Measurements from ENCODE around the gene ARHGAP6.
A peak's percentile ranks its signal among the peaks of the same experiment; 100 is the strongest.

Gene ARHGAP6

DNA sequence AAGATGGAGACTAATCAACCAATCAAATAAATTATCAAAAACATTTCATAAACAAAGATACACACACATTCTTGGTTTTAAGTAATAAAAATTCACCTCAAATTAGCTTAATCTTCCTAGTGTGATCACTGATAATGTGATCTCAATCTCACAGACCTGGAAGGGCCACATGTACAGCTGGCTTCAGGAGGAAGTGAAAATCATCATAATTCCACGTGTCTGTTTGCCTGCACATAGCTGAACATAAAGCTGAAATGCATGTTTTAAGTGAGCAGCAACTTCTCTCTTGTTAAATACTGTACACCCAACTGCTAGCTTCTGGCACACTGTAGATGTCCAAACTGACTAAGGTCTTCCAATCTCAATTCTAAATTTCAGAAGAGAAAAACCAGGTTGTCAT is 53.8 kb downstream of the ARHGAP6 start:
- TF ChIP-seq, protein P1, sequence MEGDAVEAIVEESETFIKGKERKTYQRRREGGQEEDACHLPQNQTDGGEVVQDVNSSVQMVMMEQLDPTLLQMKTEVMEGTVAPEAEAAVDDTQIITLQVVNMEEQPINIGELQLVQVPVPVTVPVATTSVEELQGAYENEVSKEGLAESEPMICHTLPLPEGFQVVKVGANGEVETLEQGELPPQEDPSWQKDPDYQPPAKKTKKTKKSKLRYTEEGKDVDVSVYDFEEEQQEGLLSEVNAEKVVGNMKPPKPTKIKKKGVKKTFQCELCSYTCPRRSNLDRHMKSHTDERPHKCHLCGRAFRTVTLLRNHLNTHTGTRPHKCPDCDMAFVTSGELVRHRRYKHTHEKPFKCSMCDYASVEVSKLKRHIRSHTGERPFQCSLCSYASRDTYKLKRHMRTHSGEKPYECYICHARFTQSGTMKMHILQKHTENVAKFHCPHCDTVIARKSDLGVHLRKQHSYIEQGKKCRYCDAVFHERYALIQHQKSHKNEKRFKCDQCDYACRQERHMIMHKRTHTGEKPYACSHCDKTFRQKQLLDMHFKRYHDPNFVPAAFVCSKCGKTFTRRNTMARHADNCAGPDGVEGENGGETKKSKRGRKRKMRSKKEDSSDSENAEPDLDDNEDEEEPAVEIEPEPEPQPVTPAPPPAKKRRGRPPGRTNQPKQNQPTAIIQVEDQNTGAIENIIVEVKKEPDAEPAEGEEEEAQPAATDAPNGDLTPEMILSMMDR (IDR thresholded peaks at IDR 0.05; ENCODE audit: borderline replicate concordance, insufficient read depth, low read depth, low read length) = no peak
- H3K4me3 ChIP-seq (ENCODE audit: low read depth, low read length) = no peak overlapping the region

DNA sequence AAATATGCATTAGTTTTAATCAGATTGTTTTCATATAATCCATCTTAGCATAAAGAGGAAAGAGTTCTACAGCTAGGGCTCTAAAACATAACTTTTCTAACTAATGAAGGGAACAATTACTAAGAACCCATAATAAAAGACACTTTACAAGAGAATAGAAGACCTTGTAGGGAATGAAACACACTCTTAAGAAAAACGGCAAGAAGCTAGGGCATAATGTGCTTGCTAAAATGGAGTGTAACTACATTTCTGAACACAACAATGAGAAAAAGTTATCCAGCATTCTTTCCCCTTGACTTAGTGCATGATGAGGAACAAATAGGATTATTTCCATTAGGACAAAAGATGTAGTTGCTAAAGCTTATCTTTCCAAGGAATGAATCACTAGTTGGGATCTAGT is 54.6 kb downstream of the ARHGAP6 start:
- TF ChIP-seq, protein P1 (IDR thresholded peaks at IDR 0.05; ENCODE audit: borderline replicate concordance, insufficient read depth, low read depth, low read length) = no peak
- no peak overlapping the region for H3K4me3 ChIP-seq (ENCODE audit: low read depth, low read length)

DNA sequence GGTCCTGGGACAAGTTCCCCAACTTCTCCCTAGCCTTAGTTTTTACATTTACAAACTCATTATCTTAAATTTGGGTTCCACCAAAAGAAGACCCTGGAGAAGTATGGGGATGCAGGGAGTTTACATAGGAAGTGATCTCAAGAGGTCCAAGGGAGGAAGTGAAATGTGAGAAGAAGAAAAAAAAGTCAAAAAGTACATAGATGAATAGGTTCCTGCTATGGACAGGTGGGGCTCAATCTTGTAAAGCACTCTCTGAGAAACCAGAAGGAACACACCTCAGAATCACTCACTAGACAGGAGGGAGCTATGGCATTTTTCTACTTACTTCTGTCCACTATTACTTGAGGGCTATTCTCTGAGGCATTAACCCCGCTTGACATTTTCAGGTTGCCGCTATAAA is 56.6 kb downstream of the ARHGAP6 start:
- no peak overlapping the region for H3K4me3 ChIP-seq (ENCODE audit: low read depth, low read length)
- TF ChIP-seq, protein P1 (IDR thresholded peaks at IDR 0.05; ENCODE audit: borderline replicate concordance, insufficient read depth, low read depth, low read length) = no peak

DNA sequence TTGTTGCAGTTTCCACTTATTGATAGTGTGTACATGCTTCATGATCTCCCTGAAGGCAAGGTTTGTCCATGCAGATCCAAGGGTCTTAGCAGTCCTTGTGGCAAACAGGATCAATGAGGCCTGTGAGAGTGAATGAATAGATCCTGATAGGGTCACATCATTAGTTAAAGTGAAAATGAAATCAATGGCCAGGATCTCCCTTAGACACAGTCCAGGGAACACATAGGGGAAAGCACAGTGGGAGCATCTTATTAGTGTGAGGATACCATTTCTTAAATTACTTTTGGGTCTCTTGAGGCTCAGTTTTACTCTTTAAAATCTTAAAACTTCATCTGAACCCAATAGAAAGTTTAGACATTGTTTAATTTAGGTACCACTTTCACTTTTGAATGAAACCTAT is 59.3 kb downstream of the ARHGAP6 start:
- TF ChIP-seq, protein P1 (IDR thresholded peaks at IDR 0.05; ENCODE audit: borderline replicate concordance, insufficient read depth, low read depth, low read length) = no peak
- no peak overlapping the region for H3K4me3 ChIP-seq (ENCODE audit: low read depth, low read length)

DNA sequence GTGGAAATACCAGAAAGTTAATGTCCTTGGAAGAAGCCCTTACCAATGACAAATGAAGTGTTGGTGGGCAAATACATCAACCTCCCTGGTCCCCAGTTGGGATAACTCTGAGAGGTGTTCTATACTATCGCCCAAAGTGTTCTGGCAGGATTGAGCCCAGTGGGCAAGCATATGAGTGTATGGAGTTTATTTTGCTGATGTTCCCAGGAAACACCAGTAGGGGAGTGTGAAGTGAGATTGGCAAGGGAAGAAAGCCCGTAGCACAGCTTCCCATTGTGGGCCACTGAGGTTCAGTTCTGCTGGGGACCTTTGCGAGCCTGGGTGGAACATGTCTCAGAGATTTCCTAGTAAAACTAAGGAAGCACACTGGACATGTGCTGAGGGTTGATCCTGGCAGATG is 65.1 kb downstream of the ARHGAP6 start:
- no peak overlapping the region for H3K4me3 ChIP-seq (ENCODE audit: low read depth, low read length)
- TF ChIP-seq, protein P1 (IDR thresholded peaks at IDR 0.05; ENCODE audit: borderline replicate concordance, insufficient read depth, low read depth, low read length) = 0 out of 2 replicates have a peak, but pooled peaks have one; percentile 4

DNA sequence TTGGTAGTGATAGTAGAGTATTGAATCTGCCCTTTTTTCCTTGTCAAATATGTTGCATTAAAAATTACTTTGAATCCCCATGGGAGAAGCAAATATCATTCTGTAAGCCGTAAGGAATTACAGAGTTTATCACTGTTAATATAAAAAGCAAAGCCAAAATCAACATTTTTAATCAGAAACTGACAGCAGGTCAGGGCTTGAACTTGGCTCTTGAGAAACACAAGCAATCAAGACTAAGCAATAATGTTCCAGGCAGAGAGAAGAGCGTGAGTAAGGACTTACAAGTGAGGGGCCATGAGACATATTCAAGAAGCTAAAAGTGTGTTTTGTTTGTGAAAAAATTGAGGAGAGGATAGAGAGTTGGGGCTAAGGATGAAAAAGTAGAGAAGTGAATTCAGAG is 68.2 kb downstream of the ARHGAP6 start:
- H3K4me3 ChIP-seq (ENCODE audit: low read depth, low read length) = no peak overlapping the region
- TF ChIP-seq, protein P1 (IDR thresholded peaks at IDR 0.05; ENCODE audit: borderline replicate concordance, insufficient read depth, low read depth, low read length) = no peak

DNA sequence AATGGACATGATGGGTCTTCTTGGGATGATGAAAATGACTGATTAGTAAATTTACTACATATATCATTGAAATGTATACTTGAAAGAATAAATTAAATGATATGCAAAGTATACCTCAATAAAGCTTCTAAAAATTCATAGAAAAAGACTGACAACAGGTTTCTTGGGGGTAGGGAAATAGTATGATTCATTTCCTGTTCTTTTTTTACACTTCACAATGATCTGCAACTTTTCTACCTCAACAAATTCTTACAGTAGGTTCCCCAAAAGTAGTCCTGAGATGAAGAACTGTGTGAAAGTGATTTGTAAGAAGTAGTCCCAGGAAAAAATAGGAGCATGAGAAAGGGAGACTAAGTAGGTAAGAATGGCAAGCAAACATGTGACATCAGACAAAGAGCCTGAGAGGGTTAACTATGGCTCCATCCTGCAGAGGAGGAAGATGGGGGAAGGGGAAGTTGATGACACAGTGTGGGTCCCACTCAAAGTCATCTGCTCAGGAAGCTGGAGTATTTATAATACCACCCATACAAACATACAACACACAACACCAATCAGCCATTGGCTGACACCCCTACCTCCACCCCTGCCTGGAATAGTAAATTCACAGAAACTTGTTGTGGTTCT is 73.9 kb downstream of the ARHGAP6 start:
- TF ChIP-seq, protein P1 (IDR thresholded peaks at IDR 0.05; ENCODE audit: borderline replicate concordance, insufficient read depth, low read depth, low read length) = no peak

More for the DNA sequence above, 73.9 kb downstream of the ARHGAP6 start:
- no peak overlapping the region for H3K4me3 ChIP-seq (ENCODE audit: low read depth, low read length)

Data from GM12875 (cell line).